H1 (cell line): ENCODE data around the gene PIP5K1C. TPM values are rescaled to one million over a fixed set of nuclear protein-coding genes. Genes with fewer than 3 reads are reported as not detected.

Experiments
- CTCF ChIA-PET: fragments of 300-600 bp; sonication (Branson Sonifier 250); formaldehyde crosslinking; loops from one replicate; lab custom pipeline; 2021; ENCODE audit not compliant: partially characterized antibody; lab: Charles Lee
- POLR2A ChIA-PET: fragments of 300-600 bp; sonication (Branson Sonifier 250); formaldehyde crosslinking; loops from one replicate; lab custom pipeline; 2021; ENCODE audit warnings: inconsistent platforms; ENCODE audit not compliant: partially characterized antibody; lab: Charles Lee
- DNase-seq, 2 experiments: peaks; one replicate each; pipeline versions ENCODE4 v3.0.0 to v3.0.0-alpha.2; 2010 to 2022; ENCODE audit warnings: low spot score in 2 of 2, low read depth in 1 of 2, mixed read lengths in 1 of 2
- FAIRE-seq: peaks from 2 replicates; lab custom pipeline; 2011; peaks lifted over from hg19 to GRCh38; lab: Jason Lieb, UNC
- H2AFZ ChIP-seq: 2 replicates; pipeline ENCODE4 v1.8.1; 2012; ENCODE audit warnings: low read length, inconsistent platforms
- H2AK5ac ChIP-seq: 2 replicates; pipeline ENCODE4 v1.6.1; 2013; ENCODE audit warnings: low read depth, low read length
- H2BK120ac ChIP-seq: replicated peaks from 2 replicates; pipeline ENCODE3; 2013; ENCODE audit warnings: low read depth, low read length, inconsistent platforms
- H2BK12ac ChIP-seq: 2 replicates; pipeline ENCODE4 v1.6.1; 2013; ENCODE audit warnings: low read depth, low read length
- H2BK15ac ChIP-seq: 2 replicates; pipeline ENCODE4 v1.6.1; 2013; ENCODE audit warnings: low read length
- H2BK20ac ChIP-seq: 2 replicates; pipeline ENCODE4 v1.6.1; 2013; ENCODE audit warnings: low read length
- H2BK5ac ChIP-seq: 2 replicates; pipeline ENCODE4 v1.6.1; 2013; ENCODE audit warnings: low read depth, low read length
- H3K14ac ChIP-seq: 2 replicates; pipeline ENCODE4 v1.6.1; 2013; ENCODE audit warnings: inconsistent platforms; ENCODE audit not compliant: insufficient read length
- H3K18ac ChIP-seq: 2 replicates; pipeline ENCODE4 v1.6.1; 2013; ENCODE audit warnings: low read length; ENCODE audit errors: extremely low read depth
- H3K23ac ChIP-seq: 2 replicates; pipeline ENCODE4 v1.6.1; 2013; ENCODE audit warnings: inconsistent platforms; ENCODE audit not compliant: insufficient read length
- H3K23me2 ChIP-seq: 2 replicates; pipeline ENCODE4 v1.6.1; 2013; ENCODE audit warnings: low read depth, low read length
- H3K27ac ChIP-seq: 2 replicates; pipeline ENCODE4 v1.6.1; 2011; ENCODE audit warnings: low read depth, low read length, inconsistent platforms
- H3K27me3 ChIP-seq, 4 experiments: replicated peaks in 1 of 4; 1 replicate in 1 of 4; 2 replicates in 3 of 4; pipeline versions ENCODE4 v1.6.1 to v1.8.1; 2011 to 2013; ENCODE audit warnings: low read length in 3 of 4, mild to moderate bottlenecking in 3 of 4, inconsistent platforms in 2 of 4, mixed read lengths in 2 of 4, moderate library complexity in 1 of 4; ENCODE audit not compliant: control insufficient read depth in 3 of 4, insufficient read depth in 3 of 4; ENCODE audit errors: extremely low read depth in 1 of 4
- H3K36me3 ChIP-seq, 4 experiments: 2 replicates each; pipeline versions ENCODE4 v1.6.1 to v1.8.1; 2011 to 2013; ENCODE audit warnings: mild to moderate bottlenecking in 4 of 4, low read length in 3 of 4, moderate library complexity in 2 of 4, control low read depth in 1 of 4, inconsistent platforms in 1 of 4; ENCODE audit not compliant: insufficient read depth in 4 of 4, control insufficient read depth in 2 of 4
- H3K4ac ChIP-seq: replicated peaks from 2 replicates; pipeline ENCODE3; 2013; ENCODE audit warnings: low read length, low read depth, mixed read lengths, inconsistent platforms; ENCODE audit not compliant: insufficient read length
- H3K4me1 ChIP-seq, 4 experiments: replicated peaks in 1 of 4; 1 replicate in 1 of 4; 2 replicates in 3 of 4; pipeline versions ENCODE4 v1.6.1 to v1.8.1; 2011 to 2013; ENCODE audit warnings: low read length in 3 of 4, inconsistent platforms in 2 of 4, mixed read lengths in 1 of 4; ENCODE audit not compliant: insufficient read depth in 4 of 4, control insufficient read depth in 3 of 4
- H3K4me2 ChIP-seq, 2 experiments: 2 replicates each; pipeline versions ENCODE4 v1.6.1 to v1.8.1; 2011 to 2013; ENCODE audit warnings: low read depth in 2 of 2, low read length in 2 of 2, control low read depth in 1 of 2, inconsistent platforms in 1 of 2, mild to moderate bottlenecking in 1 of 2; ENCODE audit not compliant: insufficient read depth in 1 of 2
- H3K4me3 ChIP-seq, 4 experiments: fragments of 200-600, 300-600 bp in 1 of 4; sonication (generic), shearing (Covaris generic), sonication (Bioruptor Twin) in 1 of 4; 2 replicates each; pipeline versions ENCODE4 v1.5.1 to v1.8.1; 2011 to 2016; ENCODE audit warnings: low read length in 4 of 4, low read depth in 3 of 4, control low read depth in 2 of 4, inconsistent platforms in 2 of 4, mild to moderate bottlenecking in 2 of 4, mixed read lengths in 1 of 4, moderate library complexity in 1 of 4; ENCODE audit not compliant: insufficient read depth in 2 of 4; ENCODE audit errors: extremely low read depth in 1 of 4
- H3K56ac ChIP-seq: replicated peaks from 2 replicates; pipeline ENCODE3; 2013; ENCODE audit warnings: low read depth, mild to moderate bottlenecking, mixed read lengths, low read length, inconsistent platforms; ENCODE audit not compliant: insufficient read length
- H3K79me1 ChIP-seq: 2 replicates; pipeline ENCODE4 v1.6.1; 2013; ENCODE audit warnings: low read depth, low read length, control low read depth
- H3K79me2 ChIP-seq, 2 experiments: 2 replicates each; pipeline versions ENCODE4 v1.6.1 to v1.8.1; 2012 to 2013; ENCODE audit warnings: low read length in 2 of 2, mild to moderate bottlenecking in 2 of 2, inconsistent platforms in 1 of 2; ENCODE audit not compliant: insufficient read depth in 2 of 2, control insufficient read depth in 1 of 2
- H3K9ac ChIP-seq, 4 experiments: replicated peaks in 1 of 4; 1 replicate in 1 of 4; 2 replicates in 3 of 4; pipeline versions ENCODE4 v1.6.1 to v1.8.1; 2011 to 2013; ENCODE audit warnings: low read depth in 3 of 4, low read length in 3 of 4, control low read depth in 2 of 4, mild to moderate bottlenecking in 2 of 4, moderate library complexity in 2 of 4, inconsistent platforms in 1 of 4; ENCODE audit errors: extremely low read depth in 1 of 4
- H3K9me3 ChIP-seq, 2 experiments: 2 replicates each; pipeline versions ENCODE4 v1.6.1 to v1.8.1; 2012 to 2013; ENCODE audit warnings: mild to moderate bottlenecking in 2 of 2, moderate library complexity in 2 of 2, control low read depth in 1 of 2, inconsistent platforms in 1 of 2, low read depth in 1 of 2, low read length in 1 of 2, mixed read lengths in 1 of 2; ENCODE audit not compliant: insufficient read depth in 2 of 2
- H4K20me1 ChIP-seq, 2 experiments: replicated peaks in 1 of 2; 2 replicates each; pipeline versions ENCODE3 to v1.8.1; 2011 to 2013; ENCODE audit warnings: inconsistent platforms in 2 of 2, low read length in 2 of 2, mild to moderate bottlenecking in 1 of 2; ENCODE audit not compliant: insufficient read depth in 2 of 2, control insufficient read depth in 1 of 2
- H4K5ac ChIP-seq: 2 replicates; pipeline ENCODE4 v1.6.1; 2013; ENCODE audit warnings: low read length, low read depth, mixed read lengths, inconsistent platforms; ENCODE audit not compliant: insufficient read length
- H4K8ac ChIP-seq: 2 replicates; pipeline ENCODE4 v1.8.0; 2013; ENCODE audit warnings: mild to moderate bottlenecking, moderate library complexity, low read length, inconsistent platforms; ENCODE audit not compliant: insufficient read depth; ENCODE audit errors: extremely low read depth
- H4K91ac ChIP-seq: replicated peaks from 2 replicates; pipeline ENCODE3; 2013; ENCODE audit warnings: low read length, mixed read lengths, inconsistent platforms; ENCODE audit not compliant: insufficient read length
- BACH1 ChIP-seq: IDR thresholded peaks from 2 replicates; pipeline ENCODE4 v1.6.1; 2012; ENCODE audit warnings: low read length, improper control_type of control experiment
- CHD2 ChIP-seq: IDR thresholded peaks from 2 replicates; pipeline ENCODE4 v1.6.1; 2012; ENCODE audit warnings: low read length, improper control_type of control experiment
- CTBP2 ChIP-seq: IDR thresholded peaks from 2 replicates; pipeline ENCODE4 v1.7.0; 2011; ENCODE audit warnings: borderline replicate concordance, mild to moderate bottlenecking, moderate library complexity, mixed read lengths, low read length; ENCODE audit not compliant: insufficient read depth, insufficient read length
- EZH2 ChIP-seq: fragments of 200-600 bp; sonication (generic); IDR thresholded peaks from 2 replicates; pipeline ENCODE4 v1.7.1; 2012; ENCODE audit warnings: low read depth, mild to moderate bottlenecking, moderate library complexity, low read length, inconsistent platforms; ENCODE audit not compliant: severe bottlenecking
- KDM5A ChIP-seq: fragments of 200-600 bp; IDR thresholded peaks from 2 replicates; pipeline ENCODE4 v1.7.1; 2012; ENCODE audit warnings: mild to moderate bottlenecking, low read length, inconsistent platforms, mixed read lengths
- RAD21 ChIP-seq, 2 experiments: IDR thresholded peaks in 1 of 2; conservative IDR thresholded peaks in 1 of 2; 2 replicates each; pipeline ENCODE4 v1.6.1; 2011; ENCODE audit warnings: low read depth in 2 of 2, low read length in 2 of 2, improper control_type of control experiment in 1 of 2, inconsistent platforms in 1 of 2, mild to moderate bottlenecking in 1 of 2, moderate library complexity in 1 of 2
- RFX5 ChIP-seq: IDR thresholded peaks from 2 replicates; pipeline ENCODE4 v1.6.1; 2011; ENCODE audit warnings: low read depth, low read length, improper control_type of control experiment, borderline replicate concordance
- TEAD4 ChIP-seq: IDR thresholded peaks from 2 replicates; pipeline ENCODE4 v1.6.1; 2012; ENCODE audit warnings: low read depth, low read length, inconsistent platforms, mixed read lengths
- WGBS, 2 experiments: shearing (Covaris generic) in 1 of 2; methylation state at CpG; one replicate each; pipeline versions ENCODE4 v1.1.6 to v1.1.7; 2013 to 2015; ENCODE audit warnings: low lambda C conversion rate in 2 of 2, mixed read lengths in 2 of 2, inconsistent platforms in 1 of 2, low coverage in 1 of 2, missing lambda C conversion rate in 1 of 2; ENCODE audit not compliant: insufficient replicate concordance in 2 of 2, insufficient coverage in 1 of 2, insufficient read length in 1 of 2; ENCODE audit errors: extremely low coverage in 1 of 2, missing lambda C conversion rate in 1 of 2; 5-methylcytosine and 5-hydroxymethylcytosine counted together
- polyA plus RNA-seq, 7 experiments: library from polyadenylated mRNA; depleted of rRNA in 3 of 7; stranded (reverse) in 5 of 7; unstranded in 2 of 7; fragments of >200 nt in 5 of 7; fragments of 200-250 nt in 2 of 7; gene quantifications; 1 replicate in 5 of 7; 2 replicates in 1 of 7; 4 replicates in 1 of 7; pipeline versions ENCODE4 v1.2.1 to v1.2.3, GENCODE V29; 2011 to 2013; ENCODE audit warnings: missing spikeins in 2 of 7, mixed read lengths in 2 of 7
- total RNA-seq: library from RNA; stranded (reverse); fragmentation: NEBNext Ultra II Directional; extraction: Animal tissue kit (Norgen Biotek cat#: 25700); gene quantifications from 2 replicates; pipeline ENCODE4 v1.2.1, GENCODE V29; 2021
- TF ChIP-seq, protein P1 (sequence below), 3 experiments: IDR thresholded peaks; 1 replicate in 2 of 3; 2 replicates in 1 of 3; pipeline versions ENCODE4 v1.5.1 to v1.6.1; 2011; ENCODE audit warnings: low read length in 3 of 3, mild to moderate bottlenecking in 3 of 3, inconsistent platforms in 2 of 3, low read depth in 1 of 3, moderate library complexity in 1 of 3; ENCODE audit not compliant: insufficient read depth in 1 of 3; ENCODE audit errors: control extremely low read depth in 1 of 3

Gene PIP5K1C
- total and polyA plus RNA-seq, 2 of the 8 experiments (the other 6 are each of a cell fraction or from before 2014, with no cell fraction given), result 10.6 to 32.9 TPM

DNA sequence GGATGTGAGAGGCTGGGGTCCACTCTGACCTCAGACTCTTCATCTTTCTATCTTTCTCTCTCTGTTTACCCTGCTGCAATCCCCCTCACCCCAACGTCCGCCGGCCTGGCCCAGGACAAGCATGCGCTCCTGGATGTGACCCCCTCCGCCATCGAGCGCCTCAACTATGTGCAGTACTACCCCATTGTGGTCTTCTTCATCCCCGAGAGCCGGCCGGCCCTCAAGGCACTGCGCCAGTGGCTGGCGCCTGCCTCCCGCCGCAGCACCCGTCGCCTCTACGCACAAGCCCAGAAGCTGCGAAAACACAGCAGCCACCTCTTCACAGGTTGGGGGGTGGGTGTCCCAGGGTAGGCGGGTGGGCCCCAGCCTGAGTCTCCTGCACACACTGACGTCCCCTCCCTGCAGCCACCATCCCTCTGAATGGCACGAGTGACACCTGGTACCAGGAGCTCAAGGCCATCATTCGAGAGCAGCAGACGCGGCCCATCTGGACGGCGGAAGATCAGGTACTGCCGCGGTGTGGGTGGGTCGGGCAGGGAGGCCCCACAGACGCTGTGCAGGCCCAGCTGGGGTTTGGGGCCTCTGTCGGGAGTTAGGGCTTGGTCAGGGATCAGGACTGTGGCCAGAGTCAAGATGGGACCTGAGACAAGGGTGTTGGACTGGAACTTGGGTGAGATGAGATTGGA is 46.2 kb upstream of the PIP5K1C start:
- Histone ChIP-seq H3K18ac (no peak overlapping the region), H3K9ac (no peak overlapping the region), H3K27me3 (no peaks in the 10 kb centered on the region), H3K14ac (no peak overlapping the region), H3K79me2 (no peaks in the 10 kb centered on the region), H3K36me3 (peaks cover 0 to 20% (median 10%) of the 10 kb centered on the region in 4 experiments; a peak in 4 of 8 replicates), H4K5ac (no peak overlapping the region), H2BK12ac (no peak overlapping the region), H3K56ac (no peak overlapping the region), H2BK15ac (no peak overlapping the region), H2AK5ac (no peak overlapping the region), H3K27ac (no peak overlapping the region), H3K23ac (no peak overlapping the region), H2BK20ac (no peak overlapping the region), H4K20me1 (peaks cover 0 to 5% of the 10 kb centered on the region in 2 experiments), H2AFZ (no peak overlapping the region), H3K4me1 (no peaks in the 10 kb centered on the region), H2BK120ac (no peak overlapping the region), H3K4ac (no peak overlapping the region), H4K91ac (no peak overlapping the region), H3K23me2 (no peaks in the 10 kb centered on the region), H4K8ac (no peak overlapping the region), H3K4me3 (no peak overlapping the region), H2BK5ac (no peak overlapping the region), H3K9me3 (no peaks in the 10 kb centered on the region), H3K79me1 (no peaks in the 10 kb centered on the region), H3K4me2 (no peak overlapping the region)
- ChIA-PET POLR2A (interaction anchor here (0.6 to 1.8 kb wide), 7 partner anchors 10 to 237 kb away, joined by 3 to 10 read pairs (median 3); partner anchors contain the start of genes APBA3 and MRPL54), CTCF (interaction anchor here (0.9 to 1.3 kb wide), 2 partner anchors 14 to 42 kb away, joined by 3 to 6 read pairs; no protein-coding TSS in a partner anchor)
- WGBS, 2 experiments, result 88% methylated on average over 31 of the region's 31 CpGs; no CpG with 5 or more reads in 1 of the 2 experiments
- no peak for DNase-seq
- FAIRE-seq, result no peak
- TF ChIP-seq TEAD4, result no peak
- no peak for TF ChIP-seq EZH2
- no peak for TF ChIP-seq KDM5A
- TF ChIP-seq CTBP2, result no peak
- no peak for TF ChIP-seq RFX5
- TF ChIP-seq RAD21 (IDR thresholded peaks at IDR 0.05 in 1 of 2, conservative IDR thresholded peaks at IDR 0.05 in 1 of 2; ENCODE audit: low read depth in 2 of 2, low read length in 2 of 2), result no peak
- TF ChIP-seq CHD2, result no peak
- TF ChIP-seq, protein P1, sequence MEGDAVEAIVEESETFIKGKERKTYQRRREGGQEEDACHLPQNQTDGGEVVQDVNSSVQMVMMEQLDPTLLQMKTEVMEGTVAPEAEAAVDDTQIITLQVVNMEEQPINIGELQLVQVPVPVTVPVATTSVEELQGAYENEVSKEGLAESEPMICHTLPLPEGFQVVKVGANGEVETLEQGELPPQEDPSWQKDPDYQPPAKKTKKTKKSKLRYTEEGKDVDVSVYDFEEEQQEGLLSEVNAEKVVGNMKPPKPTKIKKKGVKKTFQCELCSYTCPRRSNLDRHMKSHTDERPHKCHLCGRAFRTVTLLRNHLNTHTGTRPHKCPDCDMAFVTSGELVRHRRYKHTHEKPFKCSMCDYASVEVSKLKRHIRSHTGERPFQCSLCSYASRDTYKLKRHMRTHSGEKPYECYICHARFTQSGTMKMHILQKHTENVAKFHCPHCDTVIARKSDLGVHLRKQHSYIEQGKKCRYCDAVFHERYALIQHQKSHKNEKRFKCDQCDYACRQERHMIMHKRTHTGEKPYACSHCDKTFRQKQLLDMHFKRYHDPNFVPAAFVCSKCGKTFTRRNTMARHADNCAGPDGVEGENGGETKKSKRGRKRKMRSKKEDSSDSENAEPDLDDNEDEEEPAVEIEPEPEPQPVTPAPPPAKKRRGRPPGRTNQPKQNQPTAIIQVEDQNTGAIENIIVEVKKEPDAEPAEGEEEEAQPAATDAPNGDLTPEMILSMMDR (IDR thresholded peaks at IDR 0.05; ENCODE audit: control extremely low read depth in 1 of 3, insufficient read depth in 1 of 3, low read depth in 1 of 3, low read length in 3 of 3), result no peak
- TF ChIP-seq BACH1, result no peak
